ENCODE results near the gene JAG1. TPM values are rescaled to one million over a fixed set of nuclear protein-coding genes. Genes with fewer than 3 reads are reported as not detected.

JAG1 gene
- total and polyA plus RNA-seq, 8 donors, result 31.2 to 70.8 (median 57.8) TPM

DNA sequence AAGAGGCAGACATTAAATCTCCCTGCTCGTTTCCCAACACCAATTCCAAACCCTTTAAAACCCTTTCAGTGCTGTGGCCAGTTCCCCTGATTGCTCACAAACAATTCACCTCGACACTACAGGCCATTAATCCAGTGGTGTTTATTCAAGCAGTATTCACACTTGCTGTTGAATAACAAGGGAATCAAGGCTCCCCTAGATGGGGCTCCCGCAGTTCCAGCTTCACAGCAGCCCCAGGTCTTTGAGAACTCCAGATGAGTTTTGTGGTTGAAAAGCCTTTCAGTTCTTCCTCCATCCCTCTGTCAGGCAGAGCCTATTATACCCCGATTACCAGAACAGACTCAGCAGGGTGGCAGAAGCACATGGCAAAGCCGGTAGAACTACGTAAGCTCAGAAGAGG is 36.2 kb downstream of the JAG1 start:
- intact Hi-C loops (cut with DNase I), result no loop called here
- TF ChIP-seq, protein P1, sequence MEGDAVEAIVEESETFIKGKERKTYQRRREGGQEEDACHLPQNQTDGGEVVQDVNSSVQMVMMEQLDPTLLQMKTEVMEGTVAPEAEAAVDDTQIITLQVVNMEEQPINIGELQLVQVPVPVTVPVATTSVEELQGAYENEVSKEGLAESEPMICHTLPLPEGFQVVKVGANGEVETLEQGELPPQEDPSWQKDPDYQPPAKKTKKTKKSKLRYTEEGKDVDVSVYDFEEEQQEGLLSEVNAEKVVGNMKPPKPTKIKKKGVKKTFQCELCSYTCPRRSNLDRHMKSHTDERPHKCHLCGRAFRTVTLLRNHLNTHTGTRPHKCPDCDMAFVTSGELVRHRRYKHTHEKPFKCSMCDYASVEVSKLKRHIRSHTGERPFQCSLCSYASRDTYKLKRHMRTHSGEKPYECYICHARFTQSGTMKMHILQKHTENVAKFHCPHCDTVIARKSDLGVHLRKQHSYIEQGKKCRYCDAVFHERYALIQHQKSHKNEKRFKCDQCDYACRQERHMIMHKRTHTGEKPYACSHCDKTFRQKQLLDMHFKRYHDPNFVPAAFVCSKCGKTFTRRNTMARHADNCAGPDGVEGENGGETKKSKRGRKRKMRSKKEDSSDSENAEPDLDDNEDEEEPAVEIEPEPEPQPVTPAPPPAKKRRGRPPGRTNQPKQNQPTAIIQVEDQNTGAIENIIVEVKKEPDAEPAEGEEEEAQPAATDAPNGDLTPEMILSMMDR (IDR thresholded peaks at IDR 0.05), result no peak
- no peaks in the 10 kb centered on the region for H3K9me3 ChIP-seq
- peaks cover 0 to 52% of the 10 kb centered on the region in 2 donors for H3K36me3 ChIP-seq
- H3K4me1 ChIP-seq, result peaks cover 9 to 14% of the 10 kb centered on the region in 2 donors
- H3K4me3 ChIP-seq, result no peak overlapping the region
- H3K27ac ChIP-seq, result peak overlapping the region; percentile 7 to 41
- DNase-seq (no peak), ATAC-seq (no peak)
- H3K27me3 ChIP-seq, result no peaks in the 10 kb centered on the region

DNA sequence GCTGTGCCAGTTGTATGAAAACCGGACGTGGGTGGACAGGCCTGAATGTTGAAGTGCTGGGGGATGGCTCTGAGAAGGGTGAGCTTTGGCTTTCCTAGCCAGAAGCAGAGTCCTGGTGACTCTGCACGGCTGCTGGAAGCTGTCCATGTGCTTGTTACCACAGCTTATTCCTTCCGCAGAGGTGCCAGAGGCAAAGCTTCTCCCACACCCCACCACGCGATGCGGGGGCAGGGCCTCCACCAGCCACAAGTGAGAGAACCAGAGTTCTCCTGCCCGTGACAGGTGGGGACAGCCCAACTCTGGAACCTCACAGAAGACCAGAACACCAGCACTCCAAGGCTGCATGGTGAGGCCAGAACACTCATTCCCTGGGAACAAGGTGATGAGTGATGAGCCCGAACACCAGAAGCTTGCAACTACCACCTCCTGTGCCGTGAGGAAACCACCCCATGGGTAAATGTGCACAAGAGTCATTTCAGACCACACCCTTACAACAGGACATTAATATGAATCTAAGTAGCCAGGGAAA is 36.7 kb downstream of the JAG1 start:
- ATAC-seq (peak; percentile 27), DNase-seq (no peak)
- Histone ChIP-seq H3K4me1 (peaks cover 9 to 14% of the 10 kb centered on the region in 2 donors), H3K27me3 (no peaks in the 10 kb centered on the region), H3K9me3 (no peaks in the 10 kb centered on the region), H3K36me3 (peaks cover 0 to 48% of the 10 kb centered on the region in 2 donors), H3K27ac (peak overlapping the region; percentile 7 to 41), H3K4me3 (no peak overlapping the region)
- intact Hi-C loops (cut with DNase I), result no loop called here
- TF ChIP-seq, protein P1 (IDR thresholded peaks at IDR 0.05), result no peak

DNA sequence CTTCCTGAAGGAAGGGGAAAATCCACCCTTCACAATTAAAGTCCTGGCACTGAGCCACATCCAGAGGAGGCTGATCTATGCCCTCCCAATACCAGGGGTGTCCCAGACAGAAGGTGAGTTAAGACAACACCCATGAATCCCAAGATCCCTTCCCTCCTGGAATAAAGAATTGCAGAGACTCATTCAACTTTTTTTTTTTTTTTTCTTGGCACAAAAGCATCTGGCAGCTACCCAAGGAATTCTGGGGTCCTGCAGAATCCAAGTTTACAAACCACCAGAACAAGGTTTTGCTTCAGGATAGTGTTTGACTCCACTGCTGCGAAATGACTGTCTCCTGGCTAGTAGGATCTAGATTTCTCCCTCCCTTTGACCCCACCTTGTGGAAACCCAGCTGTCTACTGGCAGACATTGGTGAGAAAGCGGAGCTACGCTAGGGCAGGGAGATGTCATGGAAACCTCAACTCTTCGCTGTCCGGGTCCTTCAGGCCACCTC is 37.4 kb downstream of the JAG1 start:
- TF ChIP-seq, protein P1 (IDR thresholded peaks at IDR 0.05), result no peak
- Histone ChIP-seq H3K9me3 (no peaks in the 10 kb centered on the region), H3K4me1 (peaks cover 9 to 14% of the 10 kb centered on the region in 2 donors), H3K36me3 (peaks cover 0 to 40% of the 10 kb centered on the region in 2 donors), H3K27me3 (no peaks in the 10 kb centered on the region), H3K27ac (peak overlapping the region in 1 of 2 donors; percentile 69), H3K4me3 (no peak overlapping the region)
- intact Hi-C loops (cut with DNase I), result no loop called here
- ATAC-seq, result peak; percentile 44
- DNase-seq, result peak in 2 of 4 donors; percentile 64 to 67

DNA sequence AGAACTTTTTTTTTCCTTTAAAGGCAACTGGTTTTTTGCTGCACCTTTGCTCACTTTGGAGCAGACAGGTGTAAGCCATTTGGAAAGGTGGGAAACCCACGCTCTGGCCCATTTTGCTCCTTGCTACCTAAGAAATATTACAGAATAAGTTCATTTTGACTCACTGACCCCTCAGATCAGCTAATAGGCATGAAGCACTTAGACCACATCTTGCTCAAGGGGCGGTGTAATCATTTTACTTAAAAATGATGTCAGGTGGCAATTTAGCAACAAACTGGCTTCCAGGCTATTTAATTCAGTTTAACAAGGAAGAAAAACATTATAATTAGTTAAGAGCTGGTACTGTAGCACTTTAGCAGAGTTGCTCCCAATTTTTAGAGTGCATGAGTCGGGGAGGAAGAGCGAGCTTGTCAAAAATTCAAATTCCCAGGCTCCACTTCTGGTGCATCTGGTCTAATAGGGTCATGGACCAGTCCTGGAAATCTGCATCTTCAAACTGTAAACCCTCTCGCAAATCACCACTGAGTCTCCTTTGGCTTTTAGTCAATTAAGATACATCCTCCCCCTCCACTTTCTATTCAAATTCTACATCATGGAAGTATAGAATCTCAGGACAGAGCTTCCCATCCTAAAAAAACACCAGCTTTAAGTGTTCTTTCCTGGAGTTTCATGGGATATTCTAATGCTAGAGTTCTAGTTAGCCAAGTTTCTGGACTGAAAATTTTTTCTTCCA is 38.2 kb downstream of the JAG1 start:
- Histone ChIP-seq H3K36me3 (peaks cover 0 to 33% of the 10 kb centered on the region in 2 donors), H3K4me1 (peaks cover 9 to 14% of the 10 kb centered on the region in 2 donors), H3K9me3 (no peaks in the 10 kb centered on the region), H3K27ac (peak overlapping the region in 1 of 2 donors; percentile 69), H3K4me3 (no peak overlapping the region), H3K27me3 (no peaks in the 10 kb centered on the region)
- intact Hi-C loops (cut with DNase I), result no loop called here
- DNase-seq, result no peak
- no peak for ATAC-seq
- TF ChIP-seq, protein P1 (IDR thresholded peaks at IDR 0.05), result no peak

DNA sequence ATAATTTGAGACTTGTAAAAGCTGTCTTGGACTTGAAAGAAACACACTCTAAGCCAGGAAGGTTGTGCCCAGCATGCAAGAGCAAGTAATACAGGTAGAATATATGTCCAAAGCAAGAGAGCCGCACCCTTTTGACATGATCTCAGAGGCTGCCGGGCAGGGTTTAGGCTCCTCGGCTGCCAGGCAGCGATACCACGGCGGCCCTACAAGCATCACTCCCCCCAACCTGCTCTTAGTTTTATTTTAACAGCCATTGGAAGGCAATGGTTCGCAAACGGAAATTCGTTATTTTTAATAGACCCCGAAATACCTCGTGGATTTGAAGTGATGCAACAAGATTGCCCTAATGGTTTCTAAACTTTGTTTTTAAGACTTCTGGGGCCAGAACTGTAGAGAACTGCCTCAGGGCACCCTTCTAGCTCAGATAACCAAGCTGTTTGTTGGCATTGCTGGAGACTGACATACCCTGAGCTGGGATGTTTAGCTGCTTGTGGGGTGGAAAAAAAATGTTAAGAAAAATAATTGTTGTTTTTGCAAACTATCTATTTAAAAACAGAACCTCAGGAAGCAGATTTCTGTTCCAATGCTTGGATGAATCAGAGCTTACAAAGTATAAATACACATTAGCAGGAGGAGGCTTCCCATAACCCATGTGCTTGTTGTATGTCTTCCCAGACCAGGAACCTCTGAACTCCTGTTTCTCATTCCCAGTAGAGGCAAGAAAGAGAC is 39.0 kb downstream of the JAG1 start:
- no peak overlapping the region for H3K4me3 ChIP-seq
- H3K4me1 ChIP-seq, result peaks cover 9 to 14% of the 10 kb centered on the region in 2 donors
- intact Hi-C loops (cut with DNase I), result no loop called here
- TF ChIP-seq, protein P1 (IDR thresholded peaks at IDR 0.05), result no peak
- H3K27me3 ChIP-seq, result no peaks in the 10 kb centered on the region
- H3K27ac ChIP-seq, result peak overlapping the region in 1 of 2 donors; percentile 20
- no peaks in the 10 kb centered on the region for H3K9me3 ChIP-seq
- ATAC-seq (peak; percentile 29), DNase-seq (no peak)
- H3K36me3 ChIP-seq, result peaks cover 0 to 25% of the 10 kb centered on the region in 2 donors
